NCI-H146 treated with DMSO at 0.1 percent for 48 hours (cell line): ENCODE measurements around the gene ATP6V1B1.
A peak's percentile ranks its signal among the peaks of the same experiment; 100 is the strongest.
"Not testable (repeated sequence)": the region's sequence is repeated elsewhere in the genome, so short reads cannot be mapped to it uniquely, and the experiment has no call there.

Source experiments
- DNase-seq: peaks from one replicate; lab custom pipeline; 2025; ENCODE audit not compliant: unreplicated experiment; lab: John Stamatoyannopoulos, UW

The ATP6V1B1 gene

GRCh38 chr2:70987386-70987785 is 51.7 kb downstream of the ATP6V1B1 start:
- DNase-seq, result no peak

GRCh38 chr2:70988151-70988550 is 52.5 kb downstream of the ATP6V1B1 start:
- DNase-seq, result no peak

GRCh38 chr2:70988726-70989648 is 53.3 kb downstream of the ATP6V1B1 start:
- DNase-seq, result no peak

GRCh38 chr2:70990216-70990615 is 54.5 kb downstream of the ATP6V1B1 start:
- DNase-seq, result no peak

GRCh38 chr2:70991142-70991541 is 55.4 kb downstream of the ATP6V1B1 start:
- DNase-seq, result no peak

GRCh38 chr2:70991742-70992141 is 56.0 kb downstream of the ATP6V1B1 start:
- no peak for DNase-seq

- DNase-seq, result no peak
Measured at GRCh38 chr2:70992945-70993853, 57.5 kb downstream of the ATP6V1B1 start.

- no peak for DNase-seq
Measured at GRCh38 chr2:70994009-70994698, 58.5 kb downstream of the ATP6V1B1 start.

- DNase-seq, result peak; percentile 74
Measured at GRCh38 chr2:70994699-70995425, 59.2 kb downstream of the ATP6V1B1 start, which contains the start of gene TEX261. TEX261 (minus strand) TSS chr2:70994873; CDS start chr2:70994757, 116 bp downstream.

- DNase-seq, result peak; percentile 24
Measured at GRCh38 chr2:70995426-70995729, 59.7 kb downstream of the ATP6V1B1 start.

GRCh38 chr2:70998885-70999284 is 63.2 kb downstream of the ATP6V1B1 start:
- DNase-seq, result not testable (repeated sequence)

- no peak for DNase-seq
Measured at GRCh38 chr2:70999362-70999761, 63.7 kb downstream of the ATP6V1B1 start.

- not testable (repeated sequence) for DNase-seq
Measured at GRCh38 chr2:70999931-71000330, 64.2 kb downstream of the ATP6V1B1 start.

- peak; percentile 45 for DNase-seq
Measured at GRCh38 chr2:71000780-71001591, 65.3 kb downstream of the ATP6V1B1 start.

GRCh38 chr2:71001592-71001927 is 65.9 kb downstream of the ATP6V1B1 start:
- DNase-seq, result no peak

GRCh38 chr2:71001981-71002570 is 66.4 kb downstream of the ATP6V1B1 start:
- peak; percentile 89 for DNase-seq

GRCh38 chr2:71003396-71003795 is 67.7 kb downstream of the ATP6V1B1 start:
- DNase-seq, result no peak

GRCh38 chr2:71003966-71004755 is 68.5 kb downstream of the ATP6V1B1 start:
- no peak for DNase-seq

GRCh38 chr2:71004857-71005256 is 69.2 kb downstream of the ATP6V1B1 start:
- DNase-seq, result no peak
